A673 (cell line): ENCODE measurements around the gene DGUOK. TPM values are rescaled to one million over a fixed set of nuclear protein-coding genes. Genes with fewer than 3 reads are reported as not detected.

Experiments used
- BruUV-seq: library from RNA; stranded (reverse); fragments of 400-500 nt; replicated peaks from 2 replicates; lab custom pipeline; 2021; lab: Mats Ljungman, UMichigan
- CTCF ChIA-PET: fragments of 300-600 bp; sonication (Branson Sonifier 250); formaldehyde crosslinking; loops from one replicate; lab custom pipeline; 2022; ENCODE audit warnings: antibody characterized with exemption; lab: Charles Lee
- POLR2A ChIA-PET: fragments of 300-600 bp; sonication (Branson Sonifier 250); formaldehyde crosslinking; loops from one replicate; lab custom pipeline; 2022; ENCODE audit warnings: antibody characterized with exemption; ENCODE audit not compliant: low non-redundant PET; lab: Charles Lee
- DNase-seq: peaks from one replicate; pipeline ENCODE4 v3.0.0-alpha.2; 2015; ENCODE audit warnings: low spot score
- H3K27ac ChIP-seq: fragments of 200-600 bp; sonication (generic); 2 replicates; pipeline ENCODE4 v1.5.1; 2016; ENCODE audit warnings: mixed run types, low read depth, mild to moderate bottlenecking, mixed read lengths, antibody characterized with exemption, low read length; ENCODE audit not compliant: poor library complexity, severe bottlenecking
- H3K27me3 ChIP-seq: fragments of 200-600 bp; sonication (generic); replicated peaks from 2 replicates; pipeline ENCODE4 v1.6.1; 2017; ENCODE audit warnings: mixed run types, low read depth, mild to moderate bottlenecking, mixed read lengths, antibody characterized with exemption, low read length; ENCODE audit not compliant: insufficient read depth, poor library complexity
- H3K36me3 ChIP-seq: fragments of 200-600 bp; sonication (generic); 2 replicates; pipeline ENCODE4 v1.6.1; 2016; ENCODE audit warnings: mixed run types, mild to moderate bottlenecking, mixed read lengths, antibody characterized with exemption, low read length; ENCODE audit not compliant: insufficient read depth, poor library complexity, severe bottlenecking
- H3K4me1 ChIP-seq: fragments of 200-600 bp; sonication (generic); 2 replicates; pipeline ENCODE4 v1.6.1; 2017; ENCODE audit warnings: mixed run types, mild to moderate bottlenecking, mixed read lengths, antibody characterized with exemption, low read length; ENCODE audit not compliant: insufficient read depth, poor library complexity, severe bottlenecking
- H3K4me3 ChIP-seq: fragments of 200-600 bp; sonication (generic); 2 replicates; pipeline ENCODE4 v1.5.1; 2016; ENCODE audit warnings: low read depth, mixed run types, mild to moderate bottlenecking, mixed read lengths, low read length; ENCODE audit not compliant: poor library complexity, severe bottlenecking
- H3K9me3 ChIP-seq: fragments of 200-600 bp; sonication (generic); 2 replicates; pipeline ENCODE4 v1.6.1; 2016; ENCODE audit warnings: mixed run types, low read depth, mild to moderate bottlenecking, mixed read lengths, antibody characterized with exemption, low read length; ENCODE audit not compliant: poor library complexity, severe bottlenecking
- CTCF ChIP-seq: fragments of 300-800, 200-600 bp; sonication (generic); conservative IDR thresholded peaks from 2 replicates; pipeline ENCODE4 v1.5.1; 2017; ENCODE audit warnings: low read depth, mild to moderate bottlenecking, antibody characterized with exemption, low read length, moderate library complexity, mixed read lengths
- EZH2 ChIP-seq: fragments of 200-600 bp; sonication (generic); IDR thresholded peaks from 2 replicates; pipeline ENCODE4 v1.6.1; 2017; ENCODE audit warnings: borderline replicate concordance, low read depth, mild to moderate bottlenecking, mixed read lengths, antibody characterized with exemption, low read length; ENCODE audit not compliant: poor library complexity, severe bottlenecking
- intact Hi-C: fragments of 100-400 bp; cut with micrococcal nuclease; formaldehyde crosslinking; loops from one replicate; pipeline ENCODE4 v1.10.0; 2022; ENCODE audit not compliant: unreplicated experiment
- total RNA-seq: library from RNA; stranded (reverse); gene quantifications from 2 replicates; pipeline ENCODE4 v1.2.3, GENCODE V29; 2021

Gene DGUOK
- total RNA-seq, 1 experiment from 2014 or later, result 106 TPM

GRCh38 chr2:73889206-73889605 lies 37.5 kb upstream of the DGUOK start:
- no TSS peak for BruUV-seq
- Histone ChIP-seq H3K9me3 (no peaks in the 10 kb centered on the region), H3K4me3 (no peak overlapping the region), H3K27ac (no peak overlapping the region), H3K27me3 (no peaks in the 10 kb centered on the region), H3K36me3 (no peaks in the 10 kb centered on the region), H3K4me1 (no peaks in the 10 kb centered on the region)
- no peak for DNase-seq
- POLR2A ChIA-PET, result no interaction called here
- CTCF ChIA-PET, result no interaction called here
- TF ChIP-seq CTCF, result no peak
- no peak for TF ChIP-seq EZH2
- intact Hi-C loops, result no loop called here

GRCh38 chr2:73890301-73891092 lies 36.2 kb upstream of the DGUOK start:
- POLR2A ChIA-PET, result no interaction called here
- Histone ChIP-seq H3K9me3 (no peaks in the 10 kb centered on the region), H3K27ac (no peak overlapping the region), H3K27me3 (no peaks in the 10 kb centered on the region), H3K36me3 (no peaks in the 10 kb centered on the region), H3K4me1 (no peaks in the 10 kb centered on the region), H3K4me3 (no peak overlapping the region)
- DNase-seq, result no peak
- intact Hi-C loops, result no loop called here
- CTCF ChIA-PET, result no interaction called here
- no TSS peak for BruUV-seq
- TF ChIP-seq CTCF, result no peak
- TF ChIP-seq EZH2, result no peak

- Histone ChIP-seq H3K36me3 (no peaks in the 10 kb centered on the region), H3K4me3 (no peak overlapping the region), H3K27me3 (no peaks in the 10 kb centered on the region), H3K9me3 (no peaks in the 10 kb centered on the region), H3K27ac (no peak overlapping the region), H3K4me1 (no peaks in the 10 kb centered on the region)
- ChIA-PET CTCF (no interaction called here), POLR2A (interaction anchor here (0.6 kb wide), 1 partner anchor 596 kb away, joined by 3 read pairs; no protein-coding TSS in a partner anchor)
- intact Hi-C loops, result no loop called here
- no peak for TF ChIP-seq CTCF
- TF ChIP-seq EZH2, result no peak
- no TSS peak for BruUV-seq
- DNase-seq, result no peak
Measured at GRCh38 chr2:73891276-73891901, 35.3 kb upstream of the DGUOK start.
